ENCODE results near the gene ZNF579.

GRCh38 chr19:55621205-55621672 lies 40.6 kb upstream of the ZNF579 start:
- TF ChIP-seq CTCF (IDR thresholded peaks at IDR 0.05) (no peak), POLR2A (IDR thresholded peaks at IDR 0.05) (no peak), EP300 (IDR thresholded peaks at IDR 0.05) (no peak), POLR2AphosphoS5 (IDR thresholded peaks at IDR 0.05) (no peak)

Data from upper lobe of left lung (tissue), 4 donors.